Measurements from ENCODE around the gene G6PD.

Gene G6PD

GRCh38 chrX:154525606-154526490, 20.8 kb downstream of the G6PD start:
- DNase-seq (ENCODE audit: low read depth): no peak
- TF ChIP-seq CTCF (IDR thresholded peaks at IDR 0.05; ENCODE audit: low read length, missing control alignments): no peak
- H3K4me3 ChIP-seq (replicated peaks; ENCODE audit: low read depth, low read length): no peak overlapping the region

- no peak overlapping the region for H3K4me3 ChIP-seq (replicated peaks; ENCODE audit: low read depth, low read length)
- no peak for DNase-seq (ENCODE audit: low read depth)
- no peak for TF ChIP-seq CTCF (IDR thresholded peaks at IDR 0.05; ENCODE audit: low read length, missing control alignments)
Measured at GRCh38 chrX:154519389-154519788, 27.3 kb downstream of the G6PD start.

GRCh38 chrX:154517101-154517781, 29.4 kb downstream of the G6PD start:
- no peak for DNase-seq (ENCODE audit: low read depth)
- no peak overlapping the region for H3K4me3 ChIP-seq (replicated peaks; ENCODE audit: low read depth, low read length)
- TF ChIP-seq CTCF (IDR thresholded peaks at IDR 0.05; ENCODE audit: low read length, missing control alignments): no peak

- TF ChIP-seq CTCF (IDR thresholded peaks at IDR 0.05; ENCODE audit: low read length, missing control alignments): no peak
- peak overlapping the region; percentile 48 for H3K4me3 ChIP-seq (replicated peaks; ENCODE audit: low read depth, low read length)
- peak; percentile 89 for DNase-seq (ENCODE audit: low read depth)
Measured at GRCh38 chrX:154516656-154517100, 30.0 kb downstream of the G6PD start.

- DNase-seq (ENCODE audit: low read depth): peak; percentile 91
- no peak for TF ChIP-seq CTCF (IDR thresholded peaks at IDR 0.05; ENCODE audit: low read length, missing control alignments)
- peak within 1 kb of the TSS; percentile 69 for H3K4me3 ChIP-seq (replicated peaks; ENCODE audit: low read depth, low read length)
Measured at GRCh38 chrX:154515966-154516655, 30.5 kb downstream of the G6PD start, which contains the start of gene FAM3A. Gene FAM3A (minus strand): TSS chrX:154516232. CDS start chrX:154515772, 460 bp downstream.

GRCh38 chrX:154515090-154515965, 31.3 kb downstream of the G6PD start:
- TF ChIP-seq CTCF (IDR thresholded peaks at IDR 0.05; ENCODE audit: low read length, missing control alignments): no peak
- no peak for DNase-seq (ENCODE audit: low read depth)
- H3K4me3 ChIP-seq (replicated peaks; ENCODE audit: low read depth, low read length): peak overlapping the region; percentile 69

Measured in fibroblast of pulmonary artery (primary cell).